Activated CD8-positive, alpha-beta memory T cell treated with anti-CD3 and anti-CD28 coated beads for 1 hour (primary cell): ENCODE results near the gene UNC45B.
"Not testable (repeated sequence)": the region's sequence is repeated elsewhere in the genome, so short reads cannot be mapped to it uniquely, and the experiment has no call there.

Source experiments
- DNase-seq, 2 donors: peaks; one replicate each; pipeline ENCODE4 v3.0.0-alpha.2; 2020; ENCODE audit warnings: low read depth in 1 of 2; ENCODE audit errors: extremely low read depth in 1 of 2

Gene UNC45B

GRCh38 chr17:35147375-35147905 lies at the start of gene UNC45B:
TSS of gene UNC45B (plus strand) at chr17:35147817. CDS start at chr17:35148264, 447 bp downstream.
- DNase-seq, result no peak

- no peak for DNase-seq
Measured at GRCh38 chr17:35099908-35100307, 47.7 kb upstream of the UNC45B start.

DNA sequence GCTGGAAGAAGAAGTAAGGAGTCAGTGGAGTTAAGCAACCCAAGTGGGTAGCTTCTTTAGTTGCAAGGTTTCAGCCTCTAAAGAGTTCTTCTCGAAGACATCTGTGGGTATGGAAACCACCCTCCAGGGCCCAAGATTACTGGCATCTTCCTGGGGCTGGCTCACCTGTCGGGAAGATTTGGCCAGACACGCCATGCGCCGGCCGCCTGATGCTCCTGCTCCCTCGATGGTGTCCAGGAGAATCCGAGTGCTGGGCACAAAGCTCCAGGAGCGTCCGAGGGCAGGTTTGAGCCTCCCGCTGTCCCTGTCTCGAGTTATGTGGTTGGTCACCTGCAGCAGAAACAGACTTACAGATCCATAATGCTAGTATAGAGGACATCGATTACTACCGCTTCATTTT lies 46.6 kb upstream of the UNC45B start:
- no peak for DNase-seq

GRCh38 chr17:35101725-35102124 lies 45.9 kb upstream of the UNC45B start:
- DNase-seq, result no peak

DNA sequence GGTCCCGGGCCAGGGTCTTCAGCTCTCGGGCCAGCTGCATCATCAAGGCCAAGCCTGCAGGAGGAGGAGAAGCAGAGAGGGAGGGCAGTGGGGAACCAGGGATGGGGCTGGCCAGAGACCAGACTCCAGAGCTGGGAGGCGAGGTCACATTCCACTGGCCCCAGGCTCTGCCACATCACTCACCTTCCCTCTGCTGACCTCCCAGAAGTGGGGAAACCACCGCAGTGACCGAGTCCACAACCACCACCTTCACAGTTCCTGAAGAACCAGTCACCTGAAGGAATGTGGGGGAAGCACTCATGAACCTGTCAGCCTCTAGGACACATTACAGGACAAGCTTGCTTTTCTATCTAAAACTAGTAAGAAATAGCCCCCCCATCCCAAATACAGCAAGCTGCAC lies 44.3 kb upstream of the UNC45B start:
- no peak for DNase-seq

- no peak for DNase-seq
Measured at GRCh38 chr17:35104844-35105450, 42.7 kb upstream of the UNC45B start.

DNA sequence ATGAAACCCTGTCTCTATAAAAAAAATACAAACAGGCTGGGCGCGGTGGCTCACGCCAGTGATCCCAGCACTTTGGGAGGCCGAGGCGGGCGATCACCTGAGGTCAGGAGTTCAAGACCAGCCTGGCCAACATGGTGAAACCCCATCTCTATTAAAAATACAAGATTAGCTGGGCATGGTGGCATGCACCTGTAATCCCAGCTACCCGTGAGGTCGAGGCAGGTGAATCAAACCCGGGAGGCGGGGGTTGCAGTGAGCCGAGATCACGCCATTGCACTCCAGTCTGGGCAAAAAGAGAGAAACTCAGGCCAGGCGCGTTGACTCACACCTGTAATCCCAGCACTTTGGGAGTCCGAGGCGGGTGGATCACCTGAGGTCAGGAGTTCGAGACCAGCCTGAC lies 36.8 kb upstream of the UNC45B start:
- not testable (repeated sequence) for DNase-seq

GRCh38 chr17:35116845-35117244 lies 30.8 kb upstream of the UNC45B start:
- DNase-seq, result no peak

GRCh38 chr17:35117984-35118383 lies 29.6 kb upstream of the UNC45B start:
- no peak for DNase-seq

DNA sequence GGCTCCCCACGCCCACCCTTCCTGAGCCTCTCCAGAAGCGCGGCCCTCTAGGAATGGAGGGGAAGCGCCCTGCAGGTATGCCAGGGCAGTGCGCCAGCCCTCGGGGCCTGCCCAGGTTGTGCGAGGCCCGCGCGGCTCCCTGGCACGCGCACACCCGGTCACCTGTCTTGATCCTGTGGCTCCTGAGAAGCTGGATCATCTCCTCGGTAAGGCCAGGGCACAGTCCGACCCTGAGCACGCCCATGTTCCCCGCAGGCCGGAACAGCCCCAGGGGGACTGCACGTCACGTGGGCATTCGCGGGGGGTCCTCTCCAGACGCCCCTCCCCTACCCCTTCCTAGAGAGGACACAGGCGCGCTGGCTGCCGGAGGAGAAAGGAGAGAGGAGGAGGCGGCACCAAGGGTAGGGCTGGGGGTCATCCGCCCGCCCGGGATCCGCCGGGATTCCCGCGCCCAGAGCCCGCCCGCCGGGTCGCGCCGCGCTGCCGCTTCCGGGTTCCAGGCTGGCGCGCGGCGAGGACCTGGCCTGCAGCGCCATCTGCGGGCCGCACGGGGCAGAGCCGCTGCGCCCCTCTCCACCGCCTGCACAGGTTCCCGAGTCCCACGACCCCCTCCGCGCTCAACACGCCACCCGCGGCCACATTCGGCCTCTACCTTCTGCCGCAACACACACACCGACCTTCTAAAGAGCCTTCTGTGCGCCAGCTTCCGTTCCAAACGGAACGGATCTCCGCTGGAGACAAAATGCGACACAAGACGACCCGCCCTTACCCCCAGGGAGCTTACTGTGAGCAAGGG lies 28.0 kb upstream of the UNC45B start, which contains the start of gene RAD51D:
RAD51D (minus strand) TSS at position 491 of the 796 bp plus-strand sequence; CDS start at position 244, 247 bp downstream.
- DNase-seq, result peak; percentile 53 to 72

GRCh38 chr17:35121315-35121714 lies 26.3 kb upstream of the UNC45B start, which contains the start of gene FNDC8:
TSS of gene FNDC8 (plus strand) at chr17:35121615. CDS start at chr17:35121694, 79 bp downstream.
- no peak for DNase-seq

DNA sequence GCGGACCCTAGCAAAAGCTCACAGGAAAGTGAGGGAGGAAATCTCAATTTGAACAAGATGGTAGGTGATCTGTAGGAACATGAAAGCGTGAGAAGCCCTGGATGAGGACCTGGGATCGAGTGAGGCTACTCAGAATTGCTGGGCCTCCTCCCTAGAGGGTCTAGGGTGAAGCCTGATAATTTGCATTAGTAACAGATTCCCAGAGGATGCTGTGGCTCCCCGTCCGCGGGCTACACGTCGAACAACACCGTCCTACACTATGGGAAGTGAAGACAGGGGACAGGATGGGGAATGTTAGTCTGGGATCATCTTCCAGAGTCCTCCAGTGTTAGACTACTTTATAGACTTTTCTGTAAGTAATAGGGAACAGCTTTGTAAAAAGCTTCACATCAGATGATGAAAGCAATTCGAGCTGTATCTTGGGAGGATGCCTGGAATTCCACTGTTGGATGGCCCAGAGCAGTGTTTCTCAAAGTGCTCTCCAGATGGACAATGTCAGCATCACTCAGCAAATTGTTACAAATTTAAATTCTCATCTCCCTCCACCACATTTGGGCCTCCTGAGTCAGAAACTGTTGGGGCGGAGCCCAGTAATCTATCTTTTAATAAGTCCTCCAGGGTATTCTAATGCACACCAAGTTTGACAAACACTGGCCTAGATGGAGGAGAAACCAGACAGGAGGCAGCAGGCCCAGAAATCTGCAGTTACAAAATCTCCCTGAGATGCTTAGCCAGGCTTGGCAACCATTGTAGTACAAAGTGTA lies 19.7 kb upstream of the UNC45B start:
- DNase-seq, result no peak

GRCh38 chr17:35129154-35129972 lies 18.3 kb upstream of the UNC45B start:
- DNase-seq, result no peak

GRCh38 chr17:35129973-35130351 lies 17.7 kb upstream of the UNC45B start:
- DNase-seq, result no peak

- no peak for DNase-seq
Measured at GRCh38 chr17:35130392-35130791, 17.2 kb upstream of the UNC45B start.

GRCh38 chr17:35132099-35132498 lies 15.5 kb upstream of the UNC45B start:
- no peak for DNase-seq

DNA sequence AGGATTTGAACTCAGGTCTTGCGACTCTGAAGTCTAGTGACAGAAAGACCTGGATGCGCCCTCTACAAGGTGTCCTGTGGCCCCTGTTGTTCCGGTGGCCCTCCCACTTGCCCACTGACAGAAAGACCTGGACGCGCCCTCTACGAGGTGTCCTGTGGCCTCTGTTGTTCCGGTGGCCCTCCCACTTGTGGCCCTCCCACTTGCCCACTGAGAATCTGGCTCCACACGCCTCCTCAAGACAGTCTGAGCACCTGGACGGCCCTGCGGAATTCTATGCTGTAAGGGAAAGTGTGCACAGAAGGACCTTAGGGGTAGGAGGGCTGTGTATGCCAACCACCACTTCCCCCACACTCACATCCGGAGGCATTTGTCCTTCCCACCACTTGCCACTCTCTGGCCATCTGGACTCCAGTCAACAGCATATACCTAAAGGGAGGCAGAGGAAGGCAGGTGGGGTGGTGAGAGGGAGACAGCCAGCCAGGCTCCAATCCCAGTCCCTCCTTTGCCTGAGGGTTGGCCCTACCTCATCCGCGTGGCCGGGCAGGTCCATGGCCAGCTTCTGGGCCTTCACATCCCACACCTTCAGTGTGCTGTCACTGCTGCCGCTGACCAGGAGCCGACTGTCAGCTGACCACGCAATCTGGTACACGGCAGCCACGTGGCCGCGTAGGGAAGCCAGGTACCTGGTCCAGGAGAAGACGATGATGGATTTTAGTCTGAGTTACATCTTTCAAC lies 14.6 kb upstream of the UNC45B start:
- no peak for DNase-seq

DNA sequence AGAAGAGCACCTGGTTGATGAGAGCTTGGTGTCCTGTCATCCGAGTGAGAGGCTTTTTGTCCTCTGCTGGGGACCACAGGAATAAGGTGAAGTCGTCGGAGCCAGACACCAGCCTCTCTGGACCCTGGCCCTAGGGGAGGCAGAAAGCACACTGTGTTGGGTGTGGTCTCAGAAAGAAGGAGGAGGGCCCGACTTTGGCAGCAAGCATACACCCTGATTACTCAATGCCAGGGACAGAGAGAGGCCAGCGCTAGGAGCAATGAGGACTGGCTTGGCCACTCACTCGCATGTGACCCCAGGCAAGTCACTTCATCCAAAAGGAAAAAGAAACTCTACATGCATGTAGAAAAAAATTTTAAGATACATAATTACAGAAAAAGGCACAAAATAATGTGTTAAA lies 12.3 kb upstream of the UNC45B start:
- no peak for DNase-seq

- no peak for DNase-seq
Measured at GRCh38 chr17:35138218-35138617, 9.4 kb upstream of the UNC45B start.
